Osteoblast (primary cell): ENCODE data around the gene SHISA4. TPM values are rescaled to one million over a fixed set of nuclear protein-coding genes. Genes with fewer than 3 reads are reported as not detected.

ENCODE experiments used
- DNase-seq: peaks from one replicate; pipeline ENCODE4 v3.0.0; 2011; ENCODE audit warnings: low spot score, mixed read lengths; ENCODE audit not compliant: insufficient read length; ENCODE audit errors: missing footprints
- H2AFZ ChIP-seq: 2 replicates; pipeline ENCODE4 v1.6.0; 2011; ENCODE audit warnings: mild to moderate bottlenecking, low read length
- H3K27ac ChIP-seq: 2 replicates; pipeline ENCODE4 v1.5.1; 2011; ENCODE audit warnings: mild to moderate bottlenecking, low read depth, low read length, moderate library complexity
- H3K27me3 ChIP-seq: 2 replicates; pipeline ENCODE4 v1.6.0; 2012; ENCODE audit warnings: mild to moderate bottlenecking, control low read depth, inconsistent platforms, low read length, moderate library complexity; ENCODE audit not compliant: insufficient read depth
- H3K36me3 ChIP-seq: 2 replicates; pipeline ENCODE4 v1.5.1; 2011; ENCODE audit warnings: mild to moderate bottlenecking, low read length, control low read depth, moderate library complexity; ENCODE audit not compliant: insufficient read depth
- H3K4me1 ChIP-seq: 2 replicates; pipeline ENCODE4 v1.5.1; 2011; ENCODE audit warnings: mild to moderate bottlenecking, low read length, control low read depth, moderate library complexity; ENCODE audit not compliant: insufficient read depth
- H3K4me2 ChIP-seq: 2 replicates; pipeline ENCODE4 v1.6.0; 2011; ENCODE audit warnings: mild to moderate bottlenecking, low read length; ENCODE audit not compliant: insufficient read depth
- H3K4me3 ChIP-seq: fragments of 200-600 bp; sonication (generic); 3 replicates; pipeline ENCODE4 v1.5.1; 2012; ENCODE audit warnings: mild to moderate bottlenecking, low read length, inconsistent platforms; ENCODE audit not compliant: insufficient read depth
- H3K79me2 ChIP-seq: 2 replicates; pipeline ENCODE4 v1.6.0; 2012; ENCODE audit warnings: mild to moderate bottlenecking, low read length, control low read depth, inconsistent platforms; ENCODE audit not compliant: insufficient read depth
- H3K9me3 ChIP-seq: 2 replicates; pipeline ENCODE4 v1.5.1; 2011; ENCODE audit warnings: low read depth, low read length, control low read depth
- H4K20me1 ChIP-seq: 2 replicates; pipeline ENCODE4 v1.6.0; 2012; ENCODE audit warnings: mild to moderate bottlenecking, low read length, control low read depth; ENCODE audit not compliant: insufficient read depth
- CTCF ChIP-seq: IDR thresholded peaks from 2 replicates; pipeline ENCODE4 v1.5.1; 2011; ENCODE audit warnings: mild to moderate bottlenecking, low read depth, low read length, moderate library complexity; ENCODE audit errors: extremely low read depth
- total RNA-seq: library from RNA; depleted of rRNA; stranded (reverse); fragments of >200 nt; gene quantifications from 2 replicates; pipeline ENCODE4 v1.2.3, GENCODE V29; 2012

The SHISA4 gene
- total RNA-seq, 1 donor: 25.3 TPM

- H2AFZ ChIP-seq: peak overlapping the region; percentile 7
- H3K9me3 ChIP-seq: no peaks in the 10 kb centered on the region
- H3K27ac ChIP-seq: peak overlapping the region; percentile 88
- peaks cover 46% of the 10 kb centered on the region for H3K4me1 ChIP-seq
- peak overlapping the region; percentile 5 for H3K4me3 ChIP-seq
- H3K36me3 ChIP-seq: peaks cover 5% of the 10 kb centered on the region
- H3K4me2 ChIP-seq: peak overlapping the region; percentile 63
- H3K27me3 ChIP-seq: no peaks in the 10 kb centered on the region
- DNase-seq: peak; percentile 93
- no peak for TF ChIP-seq CTCF
- peaks cover 5% of the 10 kb centered on the region for H3K79me2 ChIP-seq
- H4K20me1 ChIP-seq: no peaks in the 10 kb centered on the region
These were observed 28.1 kb downstream of the SHISA4 start for GRCh38 chr1:201916649-201917249.

GRCh38 chr1:201917362-201918033 is 28.8 kb downstream of the SHISA4 start:
- no peak overlapping the region for H3K4me3 ChIP-seq
- TF ChIP-seq CTCF: no peak
- peaks cover 5% of the 10 kb centered on the region for H3K36me3 ChIP-seq
- H3K4me2 ChIP-seq: peak overlapping the region; percentile 63
- H2AFZ ChIP-seq: peak overlapping the region; percentile 7
- peak overlapping the region; percentile 88 for H3K27ac ChIP-seq
- H3K4me1 ChIP-seq: peaks cover 46% of the 10 kb centered on the region
- peaks cover 5% of the 10 kb centered on the region for H3K79me2 ChIP-seq
- no peaks in the 10 kb centered on the region for H3K9me3 ChIP-seq
- H3K27me3 ChIP-seq: no peaks in the 10 kb centered on the region
- no peaks in the 10 kb centered on the region for H4K20me1 ChIP-seq
- DNase-seq: peak; percentile 96

GRCh38 chr1:201918343-201918742 is 29.6 kb downstream of the SHISA4 start:
- Histone ChIP-seq H3K4me3 (no peak overlapping the region), H3K27me3 (no peaks in the 10 kb centered on the region), H2AFZ (no peak overlapping the region), H3K79me2 (peaks cover 5% of the 10 kb centered on the region), H3K4me2 (peak overlapping the region; percentile 63), H3K4me1 (peaks cover 42% of the 10 kb centered on the region), H4K20me1 (no peaks in the 10 kb centered on the region), H3K9me3 (no peaks in the 10 kb centered on the region), H3K36me3 (peaks cover 5% of the 10 kb centered on the region), H3K27ac (peak overlapping the region; percentile 88)
- DNase-seq: no peak
- TF ChIP-seq CTCF: no peak

- no peak overlapping the region for H3K4me3 ChIP-seq
- H3K4me2 ChIP-seq: no peak overlapping the region
- H2AFZ ChIP-seq: no peak overlapping the region
- no peak for TF ChIP-seq CTCF
- peaks cover 16% of the 10 kb centered on the region for H3K4me1 ChIP-seq
- DNase-seq: no peak
- H3K36me3 ChIP-seq: peaks cover 5% of the 10 kb centered on the region
- no peaks in the 10 kb centered on the region for H4K20me1 ChIP-seq
- H3K79me2 ChIP-seq: no peaks in the 10 kb centered on the region
- no peak overlapping the region for H3K27ac ChIP-seq
- no peaks in the 10 kb centered on the region for H3K9me3 ChIP-seq
- H3K27me3 ChIP-seq: no peaks in the 10 kb centered on the region
These were observed 33.4 kb downstream of the SHISA4 start for GRCh38 chr1:201921952-201922558.
